H9 (cell line): ENCODE measurements around the gene NUDT15. TPM values are rescaled to one million over a fixed set of nuclear protein-coding genes. Genes with fewer than 3 reads are reported as not detected.

Experiments
- DNase-seq: peaks from one replicate; pipeline ENCODE4 v3.0.0-alpha.2; 2017
- H2AFZ ChIP-seq: one replicate; pipeline ENCODE4 v1.6.1; 2013; ENCODE audit warnings: mild to moderate bottlenecking, low read length, control low read depth, moderate library complexity
- H2AK5ac ChIP-seq: 2 replicates; pipeline ENCODE4 v1.6.1; 2013; ENCODE audit warnings: low read length, control low read depth, mixed read lengths; ENCODE audit not compliant: insufficient read length
- H2BK120ac ChIP-seq: one replicate; pipeline ENCODE4 v1.6.1; 2013; ENCODE audit warnings: low read depth, mild to moderate bottlenecking, low read length, control low read depth, inconsistent platforms; ENCODE audit not compliant: poor library complexity, severe bottlenecking
- H2BK12ac ChIP-seq: 2 replicates; pipeline ENCODE4 v1.6.1; 2013; ENCODE audit warnings: low read length, control low read depth, mixed read lengths, low read depth; ENCODE audit not compliant: insufficient read length
- H2BK15ac ChIP-seq: 2 replicates; pipeline ENCODE4 v1.6.1; 2013; ENCODE audit warnings: low read depth, low read length, control low read depth
- H2BK20ac ChIP-seq: one replicate; pipeline ENCODE4 v1.6.1; 2013; ENCODE audit warnings: low read depth, mild to moderate bottlenecking, low read length, control low read depth, inconsistent platforms; ENCODE audit not compliant: poor library complexity, severe bottlenecking
- H2BK5ac ChIP-seq: 2 replicates; pipeline ENCODE4 v1.6.1; 2013; ENCODE audit warnings: low read length, control low read depth, mixed read lengths; ENCODE audit not compliant: insufficient read length
- H3K14ac ChIP-seq: 2 replicates; pipeline ENCODE4 v1.6.1; 2013; ENCODE audit warnings: low read length, control low read depth; ENCODE audit not compliant: insufficient read depth
- H3K18ac ChIP-seq: 2 replicates; pipeline ENCODE4 v1.6.1; 2013; ENCODE audit warnings: low read depth, mild to moderate bottlenecking, mixed read lengths, low read length, control low read depth; ENCODE audit not compliant: insufficient read length
- H3K23ac ChIP-seq: 2 replicates; pipeline ENCODE4 v1.6.1; 2013; ENCODE audit warnings: low read length, control low read depth, mixed read lengths, low read depth; ENCODE audit not compliant: insufficient read length
- H3K23me2 ChIP-seq: 2 replicates; pipeline ENCODE4 v1.6.1; 2013; ENCODE audit warnings: low read depth, mild to moderate bottlenecking, mixed read lengths, low read length, control low read depth; ENCODE audit not compliant: insufficient read length, poor library complexity, severe bottlenecking
- H3K27ac ChIP-seq: 2 replicates; pipeline ENCODE4 v1.5.1; 2013; ENCODE audit warnings: low read length, control low read depth, mixed read lengths, low read depth; ENCODE audit not compliant: insufficient read length
- H3K27me3 ChIP-seq: 2 replicates; pipeline ENCODE4 v1.6.1; 2013; ENCODE audit warnings: low read length, control low read depth, inconsistent platforms; ENCODE audit not compliant: insufficient read depth
- H3K4ac ChIP-seq: 2 replicates; pipeline ENCODE4 v1.6.1; 2013; ENCODE audit warnings: low read depth, mild to moderate bottlenecking, control low read depth, inconsistent platforms, low read length, moderate library complexity
- H3K4me1 ChIP-seq: 2 replicates; pipeline ENCODE4 v1.6.1; 2013; ENCODE audit warnings: low read length, control low read depth, inconsistent platforms; ENCODE audit not compliant: insufficient read depth
- H3K4me2 ChIP-seq: 2 replicates; pipeline ENCODE4 v1.6.1; 2013; ENCODE audit warnings: low read length, control low read depth, mixed read lengths; ENCODE audit not compliant: insufficient read length, insufficient read depth
- H3K56ac ChIP-seq: 2 replicates; pipeline ENCODE4 v1.6.1; 2013; ENCODE audit warnings: low read depth, mild to moderate bottlenecking, mixed read lengths, low read length, control low read depth; ENCODE audit not compliant: insufficient read length
- H3K79me1 ChIP-seq: 2 replicates; pipeline ENCODE4 v1.6.1; 2013; ENCODE audit warnings: low read depth, mild to moderate bottlenecking, moderate library complexity, low read length, control low read depth, inconsistent platforms; ENCODE audit not compliant: insufficient read depth, poor library complexity, severe bottlenecking
- H3K79me2 ChIP-seq: 2 replicates; pipeline ENCODE4 v1.6.1; 2013; ENCODE audit warnings: low read length, control low read depth, inconsistent platforms; ENCODE audit not compliant: insufficient read depth
- H3K9ac ChIP-seq: 2 replicates; pipeline ENCODE4 v1.6.1; 2013; ENCODE audit warnings: low read length, control low read depth, mixed read lengths; ENCODE audit not compliant: insufficient read length; ENCODE audit errors: extremely low read depth
- H3K9me3 ChIP-seq: one replicate; pipeline ENCODE4 v1.6.1; 2013; ENCODE audit warnings: low read depth, low read length, inconsistent platforms; ENCODE audit not compliant: control insufficient read depth
- H3T11ph ChIP-seq: one replicate; pipeline ENCODE4 v1.6.1; 2013; ENCODE audit warnings: mild to moderate bottlenecking, low read length, control low read depth, inconsistent platforms
- H4K20me1 ChIP-seq: one replicate; pipeline ENCODE4 v1.6.1; 2013; ENCODE audit not compliant: control insufficient read depth, insufficient read length, insufficient read depth
- H4K5ac ChIP-seq: 2 replicates; pipeline ENCODE4 v1.6.1; 2013; ENCODE audit warnings: low read depth, mild to moderate bottlenecking, mixed read lengths, low read length, control low read depth; ENCODE audit not compliant: insufficient read length
- H4K8ac ChIP-seq: replicated peaks from 2 replicates; pipeline ENCODE4 v1.6.1; 2013; ENCODE audit warnings: low read length, control low read depth, mixed read lengths, low read depth; ENCODE audit not compliant: insufficient read length
- H4K91ac ChIP-seq: 2 replicates; pipeline ENCODE4 v1.6.1; 2013; ENCODE audit warnings: low read depth, mild to moderate bottlenecking, moderate library complexity, mixed read lengths, low read length, control low read depth; ENCODE audit not compliant: insufficient read length
- H3K27ac Mint-ChIP-seq, 3 experiments: 2 replicates in 2 of 3; 3 replicates in 1 of 3; pipeline ENCODE4 v1.8.0; 2020 to 2021; ENCODE audit warnings: mixed read lengths in 3 of 3, mild to moderate bottlenecking in 1 of 3, moderate library complexity in 1 of 3
- H3K27me3 Mint-ChIP-seq: 2 replicates; pipeline ENCODE4 v1.8.0; 2021; ENCODE audit warnings: low read depth, mild to moderate bottlenecking, moderate library complexity, mixed read lengths
- H3K36me3 Mint-ChIP-seq, 3 experiments: 2 replicates in 2 of 3; 3 replicates in 1 of 3; pipeline ENCODE4 v1.8.0; 2020 to 2021; ENCODE audit warnings: low read depth in 3 of 3, mixed read lengths in 3 of 3; ENCODE audit not compliant: insufficient read depth in 1 of 3
- H3K4me1 Mint-ChIP-seq, 2 experiments: 2 replicates each; pipeline ENCODE4 v1.8.0; 2020; ENCODE audit warnings: mixed read lengths in 2 of 2
- H3K4me3 Mint-ChIP-seq, 2 experiments: 2 replicates in 1 of 2; 3 replicates in 1 of 2; pipeline ENCODE4 v1.8.0; 2020 to 2021; ENCODE audit warnings: mild to moderate bottlenecking in 2 of 2, mixed read lengths in 2 of 2, moderate library complexity in 1 of 2
- H3K9me3 Mint-ChIP-seq, 2 experiments: 2 replicates in 1 of 2; 3 replicates in 1 of 2; pipeline ENCODE4 v1.8.0; 2020; ENCODE audit warnings: mild to moderate bottlenecking in 2 of 2, mixed read lengths in 2 of 2, moderate library complexity in 1 of 2
- CTCF ChIP-seq: fragments of 200-600 bp; sonication (generic); conservative IDR thresholded peaks from 3 replicates; pipeline ENCODE4 v1.8.0; 2021; ENCODE audit warnings: antibody characterized with exemption, mild to moderate bottlenecking
- WGBS: extraction: QIAGEN DNeasy Blood & Tissue Kit; methylation state at CpG from one replicate; pipeline ENCODE4 v1.1.7; 2013; ENCODE audit warnings: missing lambda C conversion rate, low lambda C conversion rate, mixed read lengths; ENCODE audit not compliant: insufficient read length; ENCODE audit errors: extremely low coverage; 5-methylcytosine and 5-hydroxymethylcytosine counted together
- total RNA-seq: library from RNA; stranded (reverse); gene quantifications from 2 replicates; pipeline ENCODE4 v1.2.1, GENCODE V29; 2021

Gene NUDT15
- total RNA-seq, 1 experiment from 2014 or later = 50.5 TPM

DNA sequence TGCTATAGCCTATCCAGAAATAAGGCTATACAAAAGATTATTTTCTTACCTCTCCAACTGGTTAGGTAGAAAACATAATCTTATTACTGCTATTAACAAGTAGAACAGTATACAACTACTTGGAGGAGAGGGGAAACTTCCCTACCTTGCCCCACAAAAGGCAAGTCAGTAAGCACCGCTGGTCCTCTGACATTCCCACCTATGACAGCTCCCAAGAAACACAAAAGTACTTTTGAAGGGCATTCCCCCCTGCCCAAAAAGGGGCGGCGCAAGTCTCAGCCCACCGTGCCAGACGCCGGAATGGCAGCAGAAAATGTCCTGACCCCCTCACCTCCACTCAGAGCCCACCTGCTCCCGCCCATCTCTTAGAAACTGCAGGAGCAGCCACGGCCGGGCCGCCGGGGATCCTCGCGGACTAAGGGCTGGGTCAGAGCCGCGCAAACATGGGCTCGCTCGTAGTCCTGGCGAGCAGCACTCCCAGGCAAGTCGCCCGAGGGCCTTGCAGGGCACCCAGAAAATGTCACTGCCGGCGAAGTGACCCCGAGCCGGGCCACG lies 36.9 kb upstream of the NUDT15 start:
- Histone ChIP-seq H3T11ph (no peak overlapping the region), H3K27me3 (no peaks in the 10 kb centered on the region), H3K79me2 (peaks cover 22% of the 10 kb centered on the region; the same call in 1 of the 2 replicates), H3K23me2 (peaks cover 4% of the 10 kb centered on the region), H2BK5ac (no peak overlapping the region), H3K18ac (peak overlapping the region; percentile 84), H3K9ac (peak overlapping the region; percentile 84), H4K91ac (no peak overlapping the region), H3K9me3 (no peaks in the 10 kb centered on the region), H4K5ac (no peak overlapping the region), H2BK12ac (no peak overlapping the region), H2BK120ac (no peak overlapping the region), H3K23ac (no peak overlapping the region), H2AK5ac (no peak overlapping the region), H4K8ac (no peak overlapping the region), H2BK15ac (no peak overlapping the region), H3K56ac (no peak overlapping the region), H3K4me1 (peaks cover 4% of the 10 kb centered on the region; the same call in 1 of the 2 replicates), H2BK20ac (no peak overlapping the region), H3K79me1 (peaks cover 3% of the 10 kb centered on the region), H3K14ac (peak overlapping the region; percentile 91), H3K4me2 (peak overlapping the region; percentile 80), H4K20me1 (no peaks in the 10 kb centered on the region), H2AFZ (no peak overlapping the region), H3K4ac (no peak overlapping the region), H3K27ac (no peak overlapping the region)
- Mint-ChIP-seq H3K27me3 (no peaks in the 10 kb centered on the region), H3K4me1 (peaks cover 33% of the 10 kb centered on the region in 2 experiments), H3K36me3 (peaks cover 11 to 14% (median 11%) of the 10 kb centered on the region in 3 experiments; a peak in 6 of 7 replicates), H3K9me3 (no peaks in the 10 kb centered on the region), H3K4me3 (peak overlapping the region; percentile 94 to 98), H3K27ac (peak overlapping the region in 2 of 3 experiments; percentile 93 to 97; a peak in 5 of 7 replicates)
- TF ChIP-seq CTCF = no peak
- no CpG with 5 or more reads among the region's 25 CpGs for WGBS
- peak; percentile 52 for DNase-seq
